Activated CD4-positive, CD25-positive, alpha-beta regulatory T cell treated with anti-CD3 and anti-CD28 coated beads, Interleukin-2, amount 50 U/mL, for 72 hours (primary cell): ENCODE data around the gene USP36.
"Not testable (repeated sequence)": the region's sequence is repeated elsewhere in the genome, so short reads cannot be mapped to it uniquely, and the experiment has no call there.

ENCODE experiments used
- DNase-seq: peaks from one replicate; pipeline ENCODE4 v3.0.0; 2021

The USP36 gene

DNA sequence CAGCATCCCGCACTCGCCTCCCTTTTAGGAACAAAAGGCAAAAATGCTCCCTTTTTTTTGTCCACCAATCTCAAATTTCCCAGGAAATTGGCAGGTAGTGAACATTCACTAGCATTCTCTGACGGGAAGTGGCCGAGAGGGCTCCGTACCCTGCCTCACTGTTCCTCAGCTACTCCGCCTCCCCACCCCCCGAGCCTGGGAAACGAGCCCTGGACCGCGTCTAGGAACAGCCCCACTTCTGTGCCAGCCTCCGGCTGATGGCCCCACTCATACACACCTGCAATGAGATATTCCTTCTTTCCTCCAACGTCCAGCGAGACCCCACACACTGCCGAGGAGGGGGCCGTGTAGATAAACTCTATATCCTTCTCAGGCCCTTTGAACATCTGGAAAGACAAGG is 30.0 kb upstream of the USP36 start:
- DNase-seq: no peak

DNA sequence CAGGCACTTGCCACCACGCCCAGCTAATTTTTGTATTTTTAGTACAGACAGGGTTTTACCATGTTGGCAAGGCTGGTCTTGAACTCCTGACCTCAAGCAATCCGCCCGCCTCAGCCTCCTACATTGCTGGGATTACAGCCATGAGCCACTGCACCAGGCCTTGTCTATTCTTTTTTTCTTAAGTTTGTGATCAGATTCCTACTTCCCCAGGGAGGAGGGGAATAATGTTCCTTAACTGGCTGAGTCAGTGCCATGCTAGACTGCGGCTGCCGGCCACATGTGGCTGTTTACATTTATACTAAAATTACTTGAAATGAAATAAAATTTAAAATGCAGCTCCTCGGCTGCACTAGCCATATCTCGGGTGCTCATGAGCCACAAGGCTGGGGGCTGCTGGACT is 27.8 kb upstream of the USP36 start:
- DNase-seq: no peak

- not testable (repeated sequence) for DNase-seq
Observed at GRCh38 chr17:78867046-78867445, 26.4 kb upstream of the USP36 start.

GRCh38 chr17:78865682-78866390 is 25.2 kb upstream of the USP36 start:
- peak; percentile 74 for DNase-seq

DNA sequence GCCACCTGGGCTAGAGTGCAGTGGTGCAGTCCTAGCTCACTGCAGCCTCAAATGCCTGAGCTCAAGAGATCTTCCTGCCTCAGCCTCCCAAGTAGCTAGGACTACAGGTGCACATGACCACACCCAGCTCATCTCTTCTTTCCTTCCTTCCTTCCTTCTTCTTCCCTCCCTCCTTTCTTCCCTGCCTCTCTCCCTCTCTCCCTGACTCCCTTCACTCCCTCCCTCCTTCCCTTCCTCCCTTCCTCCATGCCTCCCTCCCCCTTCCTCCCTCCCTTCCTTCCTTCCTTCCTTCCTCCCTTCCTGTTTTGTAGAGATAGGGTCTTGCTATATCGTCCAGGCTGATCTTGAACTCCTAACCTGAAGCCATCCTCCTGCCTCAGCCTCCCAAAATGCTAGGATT is 23.5 kb upstream of the USP36 start:
- DNase-seq: no peak

GRCh38 chr17:78862073-78863023 is 21.7 kb upstream of the USP36 start:
- no peak for DNase-seq

DNA sequence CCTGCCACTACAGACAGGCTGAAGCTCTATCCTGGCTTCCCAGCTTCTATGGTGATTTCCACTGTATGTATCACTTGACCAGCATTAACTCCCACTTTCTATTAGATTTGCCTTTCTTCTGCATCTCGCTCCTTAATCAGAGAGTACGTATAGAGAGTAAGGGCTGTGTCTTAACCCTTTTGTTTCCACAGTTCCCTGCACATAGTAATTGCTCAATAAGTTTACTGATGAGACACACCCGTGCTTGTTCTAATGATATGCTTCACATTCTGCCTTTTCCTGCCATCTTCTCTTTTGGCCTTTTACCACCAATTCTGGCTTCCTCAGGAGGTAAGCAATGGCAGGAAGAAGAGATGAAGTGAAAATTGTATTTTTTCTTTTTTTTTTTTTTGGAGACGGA is 20.6 kb upstream of the USP36 start:
- DNase-seq: no peak

DNA sequence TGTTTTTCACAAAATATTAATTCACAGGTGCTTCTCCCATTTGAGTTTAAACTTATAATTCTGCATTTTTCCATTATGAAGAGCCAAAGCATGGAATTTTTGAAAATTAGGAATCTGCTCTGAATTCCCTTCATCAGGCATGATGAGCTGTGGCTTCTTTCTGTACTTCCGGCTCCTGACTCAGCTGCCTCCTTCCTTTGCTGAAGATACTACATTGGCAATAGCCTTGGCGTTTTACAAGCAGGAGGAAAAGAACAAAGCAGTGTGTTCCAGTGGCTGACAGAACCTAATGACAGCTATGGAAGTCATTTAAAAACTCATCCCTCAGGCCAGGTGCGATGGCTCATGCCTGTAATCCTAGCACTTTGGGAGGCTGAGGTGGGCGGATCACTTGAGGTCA is 18.4 kb upstream of the USP36 start:
- no peak for DNase-seq

DNA sequence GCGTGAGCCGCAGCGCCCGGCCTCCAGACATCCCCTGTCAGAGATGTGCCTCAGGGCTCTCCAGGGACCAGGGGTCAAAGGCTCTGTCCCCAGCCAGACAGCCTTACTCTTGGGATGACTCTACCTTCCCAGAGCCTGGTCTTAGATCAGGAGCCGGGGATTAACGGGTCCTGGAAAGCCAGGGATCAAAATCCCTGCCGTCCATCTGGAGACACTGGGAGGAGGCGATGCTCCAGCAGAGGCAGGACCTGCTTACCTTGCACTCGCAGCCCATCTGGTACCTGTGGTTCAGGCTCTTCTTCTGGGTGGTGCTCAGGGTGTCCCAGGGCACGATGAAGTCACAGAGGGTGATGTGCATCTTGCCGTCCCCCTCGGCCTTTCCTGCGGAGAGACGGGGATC is 16.7 kb upstream of the USP36 start:
- no peak for DNase-seq

DNA sequence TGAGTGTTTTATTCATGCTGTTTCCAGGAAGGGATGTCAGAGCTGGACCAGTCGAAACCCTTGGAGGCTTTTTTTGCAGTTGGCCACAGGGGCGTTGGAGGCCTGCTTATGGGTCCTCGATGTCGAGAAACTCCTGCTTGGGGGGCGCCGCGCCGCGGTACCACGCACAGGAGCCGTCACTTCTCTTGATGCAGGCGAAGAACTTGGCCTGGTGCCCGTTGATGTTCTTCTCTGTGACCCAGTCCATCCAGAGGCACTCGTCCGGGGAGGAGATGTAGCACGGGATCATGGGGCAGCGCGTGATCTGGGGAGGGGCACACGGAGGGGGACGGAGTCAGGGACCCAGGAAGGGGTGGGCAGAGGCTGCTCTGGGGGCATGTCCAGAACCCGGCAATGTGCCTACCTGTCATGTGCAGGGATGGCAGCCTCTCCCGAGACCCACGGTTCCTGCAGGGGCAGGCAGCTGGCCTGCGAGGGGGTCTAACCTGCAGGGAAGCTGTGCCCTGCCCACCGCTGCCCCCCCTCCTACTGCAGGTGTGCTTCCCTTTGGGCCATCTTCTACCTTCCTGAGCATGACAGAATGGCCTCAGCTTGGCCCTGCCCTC is 15.0 kb upstream of the USP36 start:
- no peak for DNase-seq

DNA sequence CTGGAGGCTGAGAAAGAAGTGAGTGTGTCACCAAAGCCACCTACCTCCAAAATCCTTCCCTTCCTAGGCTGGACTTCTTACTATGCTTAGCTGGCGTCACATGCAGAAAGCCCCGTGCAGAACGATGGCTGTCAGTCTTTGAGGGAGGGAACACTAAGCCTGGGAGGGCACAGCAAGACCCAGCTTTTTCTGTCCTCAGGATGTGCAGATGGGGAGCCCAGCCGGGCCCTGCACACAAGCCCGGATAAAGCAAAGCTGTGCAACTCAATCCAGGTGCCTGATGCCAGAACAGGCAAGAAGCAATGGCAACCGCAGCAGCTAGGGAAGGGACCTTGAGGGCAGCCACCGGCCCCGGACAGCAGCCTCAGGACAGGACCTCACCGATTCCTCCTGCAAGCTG is 13.9 kb upstream of the USP36 start:
- no peak for DNase-seq

DNA sequence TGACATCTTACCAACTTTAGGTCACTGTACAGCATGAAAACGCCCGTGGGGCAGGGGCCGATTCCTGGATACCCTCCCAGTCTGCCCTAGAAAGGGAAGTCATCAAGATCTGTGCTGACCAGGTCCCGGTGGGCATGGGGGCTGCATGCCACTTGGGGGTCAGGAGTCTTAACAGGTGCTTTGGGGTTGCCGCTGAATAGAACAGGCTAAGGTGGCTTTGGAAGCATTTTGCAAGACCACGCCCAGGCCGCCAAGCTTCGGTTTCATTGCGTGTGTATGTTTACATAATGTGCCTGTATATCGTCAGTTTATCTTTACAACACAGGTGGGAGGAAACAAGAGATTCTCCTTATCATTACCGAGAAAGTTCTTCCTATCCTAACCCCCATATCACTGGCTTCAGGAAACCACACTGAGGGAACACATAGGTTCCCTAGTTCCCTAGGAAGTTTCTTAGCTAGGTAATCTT is 13.3 kb upstream of the USP36 start:
- no peak for DNase-seq

DNA sequence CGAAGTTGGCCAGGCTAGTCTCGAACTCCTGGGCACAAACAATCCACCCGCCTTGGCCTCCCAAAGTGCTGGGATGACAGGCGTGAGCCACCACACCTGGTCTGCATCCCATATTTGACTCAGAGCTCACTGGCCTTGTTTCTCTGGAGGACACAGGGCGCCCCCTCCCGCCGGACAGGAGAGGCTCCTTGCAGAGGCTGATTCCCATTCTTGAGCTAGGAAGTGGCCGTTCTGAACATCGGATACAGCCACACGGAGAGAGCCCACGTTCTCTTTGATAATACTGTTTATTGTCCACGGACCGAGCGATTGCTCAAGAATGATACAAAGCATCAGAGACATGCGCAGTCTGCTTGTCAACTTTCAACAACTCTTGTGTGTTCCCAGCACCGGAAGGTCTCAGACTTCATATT is 12.1 kb upstream of the USP36 start:
- no peak for DNase-seq

- DNase-seq: no peak
Observed at GRCh38 chr17:78849026-78849425, 8.4 kb upstream of the USP36 start.

- DNase-seq: no peak
Observed at GRCh38 chr17:78847052-78847451, 6.4 kb upstream of the USP36 start.

- DNase-seq: no peak
Observed at GRCh38 chr17:78844301-78845005, 3.8 kb upstream of the USP36 start.

DNA sequence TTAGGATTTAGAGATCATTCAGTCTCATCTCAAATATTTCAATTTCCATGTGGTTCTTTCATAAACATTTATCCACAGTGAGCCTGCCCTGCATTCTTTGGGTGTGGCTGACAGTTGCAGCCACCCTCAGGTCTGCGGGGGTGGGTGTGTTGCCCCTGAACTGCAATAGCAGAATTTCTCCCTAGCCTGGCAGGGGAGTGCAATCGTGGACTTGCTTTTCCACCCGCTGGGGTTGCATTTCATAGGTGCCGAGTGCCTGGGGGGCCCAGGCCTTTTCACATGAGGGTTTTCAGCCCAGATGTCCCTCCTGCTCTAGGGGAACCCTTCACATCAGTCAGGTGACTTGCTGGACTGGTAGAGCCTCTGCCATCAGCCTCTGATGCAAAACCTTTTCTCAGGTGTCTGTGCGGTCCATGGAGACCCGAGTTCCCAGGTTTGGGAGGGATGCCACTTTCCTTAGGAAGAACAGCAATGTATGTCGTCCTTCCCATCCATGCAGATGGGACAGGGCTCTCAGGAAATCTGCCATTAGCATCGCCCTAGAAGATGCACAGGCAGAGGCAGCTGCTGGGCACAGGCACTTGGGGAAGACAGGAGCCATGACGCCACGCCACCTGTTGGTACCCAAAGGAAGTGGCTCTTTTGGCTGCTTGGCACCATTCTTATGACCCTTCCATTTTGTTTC is 2.4 kb upstream of the USP36 start:
- peak; percentile 36 for DNase-seq

DNA sequence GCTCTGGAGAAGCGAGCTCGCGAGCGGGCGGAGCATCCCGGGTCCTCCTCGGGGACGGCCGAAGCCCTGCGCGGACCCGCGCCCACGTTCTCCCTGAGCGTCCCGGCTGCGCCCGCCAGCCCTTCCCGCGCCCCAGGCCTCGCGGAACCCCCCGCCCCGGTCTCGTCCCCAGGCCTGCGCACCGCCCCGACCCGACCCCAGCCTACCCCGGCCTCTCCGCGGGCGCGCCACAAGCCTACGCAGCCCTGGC is 159 bp downstream of the USP36 start:
- no peak for DNase-seq

- DNase-seq: peak; percentile 71
Observed at GRCh38 chr17:78839762-78840529, 668 bp downstream of the USP36 start.

- no peak for DNase-seq
Observed at GRCh38 chr17:78839235-78839761, 1.3 kb downstream of the USP36 start.

GRCh38 chr17:78838574-78839005 is 2.0 kb downstream of the USP36 start:
- no peak for DNase-seq
